Measurements from ENCODE around the gene NOX3.

DNA sequence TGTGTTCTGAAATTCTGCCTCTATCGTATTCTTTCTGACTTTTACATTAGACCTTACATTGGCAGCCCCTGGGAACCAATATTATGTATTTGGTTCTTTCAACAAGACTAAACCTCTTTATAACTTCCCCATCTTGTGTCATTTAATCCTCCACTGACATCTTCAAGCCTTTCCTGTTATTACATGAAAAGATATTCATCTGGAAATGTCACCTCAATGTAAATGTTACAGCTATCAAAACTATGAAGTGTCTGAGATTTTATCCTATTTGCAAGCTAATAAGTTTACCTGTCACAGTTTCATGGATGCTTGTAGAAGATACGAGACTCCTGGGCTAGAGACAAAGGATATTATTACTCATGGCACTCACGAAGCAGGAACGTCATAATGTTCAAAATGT is 43.9 kb upstream of the NOX3 start:
- no peak for TF ChIP-seq POLR2A (IDR thresholded peaks at IDR 0.05)
- TF ChIP-seq, protein P1, sequence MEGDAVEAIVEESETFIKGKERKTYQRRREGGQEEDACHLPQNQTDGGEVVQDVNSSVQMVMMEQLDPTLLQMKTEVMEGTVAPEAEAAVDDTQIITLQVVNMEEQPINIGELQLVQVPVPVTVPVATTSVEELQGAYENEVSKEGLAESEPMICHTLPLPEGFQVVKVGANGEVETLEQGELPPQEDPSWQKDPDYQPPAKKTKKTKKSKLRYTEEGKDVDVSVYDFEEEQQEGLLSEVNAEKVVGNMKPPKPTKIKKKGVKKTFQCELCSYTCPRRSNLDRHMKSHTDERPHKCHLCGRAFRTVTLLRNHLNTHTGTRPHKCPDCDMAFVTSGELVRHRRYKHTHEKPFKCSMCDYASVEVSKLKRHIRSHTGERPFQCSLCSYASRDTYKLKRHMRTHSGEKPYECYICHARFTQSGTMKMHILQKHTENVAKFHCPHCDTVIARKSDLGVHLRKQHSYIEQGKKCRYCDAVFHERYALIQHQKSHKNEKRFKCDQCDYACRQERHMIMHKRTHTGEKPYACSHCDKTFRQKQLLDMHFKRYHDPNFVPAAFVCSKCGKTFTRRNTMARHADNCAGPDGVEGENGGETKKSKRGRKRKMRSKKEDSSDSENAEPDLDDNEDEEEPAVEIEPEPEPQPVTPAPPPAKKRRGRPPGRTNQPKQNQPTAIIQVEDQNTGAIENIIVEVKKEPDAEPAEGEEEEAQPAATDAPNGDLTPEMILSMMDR (IDR thresholded peaks at IDR 0.05 in 8 of 11, conservative IDR thresholded peaks at IDR 0.05 in 3 of 11), result no peak
- no peak for TF ChIP-seq POLR2AphosphoS5 (IDR thresholded peaks at IDR 0.05)
